Jurkat, Clone E6-1 (cell line): ENCODE data around the gene CEMIP.
A peak's percentile ranks its signal among the peaks of the same experiment; 100 is the strongest.

Source experiments
- DNase-seq: peaks from one replicate; pipeline ENCODE4 v3.0.0-alpha.2; 2011; ENCODE audit warnings: low read depth, low spot score
- H3K4me3 ChIP-seq: 2 replicates; pipeline ENCODE4 v1.5.1; 2011; ENCODE audit warnings: mild to moderate bottlenecking, low read length, control low read depth, moderate library complexity

The CEMIP gene

GRCh38 chr15:80898040-80898439 is 118.9 kb downstream of the CEMIP start:
- no peak overlapping the region for H3K4me3 ChIP-seq
- DNase-seq: no peak

GRCh38 chr15:80902298-80902801 is 123.2 kb downstream of the CEMIP start:
- DNase-seq: no peak
- H3K4me3 ChIP-seq: no peak overlapping the region

GRCh38 chr15:80904998-80905397 is 125.8 kb downstream of the CEMIP start:
- DNase-seq: no peak
- no peak overlapping the region for H3K4me3 ChIP-seq

- DNase-seq: no peak
- no peak overlapping the region for H3K4me3 ChIP-seq
These were observed 127.1 kb downstream of the CEMIP start for GRCh38 chr15:80906159-80906766.

- DNase-seq: no peak
- H3K4me3 ChIP-seq: no peak overlapping the region
These were observed 132.7 kb downstream of the CEMIP start for GRCh38 chr15:80911821-80912220.

- no peak overlapping the region for H3K4me3 ChIP-seq
- no peak for DNase-seq
These were observed 133.5 kb downstream of the CEMIP start for GRCh38 chr15:80912673-80913072.

- no peak overlapping the region for H3K4me3 ChIP-seq
- no peak for DNase-seq
These were observed 134.4 kb downstream of the CEMIP start for GRCh38 chr15:80913541-80913940.

GRCh38 chr15:80915472-80915871 is 136.3 kb downstream of the CEMIP start:
- no peak overlapping the region for H3K4me3 ChIP-seq
- DNase-seq: no peak

- DNase-seq: no peak
- no peak overlapping the region for H3K4me3 ChIP-seq
These were observed 136.9 kb downstream of the CEMIP start for GRCh38 chr15:80916056-80916455.

GRCh38 chr15:80918196-80918783 is 139.1 kb downstream of the CEMIP start:
- H3K4me3 ChIP-seq: no peak overlapping the region
- no peak for DNase-seq

- H3K4me3 ChIP-seq: no peak overlapping the region
- peak; percentile 19 for DNase-seq
These were observed 141.1 kb downstream of the CEMIP start for GRCh38 chr15:80920271-80920699.

- no peak for DNase-seq
- H3K4me3 ChIP-seq: no peak overlapping the region
These were observed 142.7 kb downstream of the CEMIP start for GRCh38 chr15:80921736-80922410.

GRCh38 chr15:80923668-80924067 is 144.5 kb downstream of the CEMIP start:
- DNase-seq: no peak
- H3K4me3 ChIP-seq: no peak overlapping the region

- no peak overlapping the region for H3K4me3 ChIP-seq
- no peak for DNase-seq
These were observed 145.1 kb downstream of the CEMIP start for GRCh38 chr15:80924278-80924677.

- no peak for DNase-seq
- no peak overlapping the region for H3K4me3 ChIP-seq
These were observed 146.5 kb downstream of the CEMIP start for GRCh38 chr15:80925597-80926059.

GRCh38 chr15:80926126-80926525 is 147.0 kb downstream of the CEMIP start:
- no peak for DNase-seq
- H3K4me3 ChIP-seq: no peak overlapping the region

- no peak overlapping the region for H3K4me3 ChIP-seq
- no peak for DNase-seq
These were observed 150.1 kb downstream of the CEMIP start for GRCh38 chr15:80929225-80929624.

GRCh38 chr15:80929689-80930088 is 150.5 kb downstream of the CEMIP start:
- no peak for DNase-seq
- H3K4me3 ChIP-seq: no peak overlapping the region

GRCh38 chr15:80931191-80931590 is 152.0 kb downstream of the CEMIP start:
- DNase-seq: no peak
- H3K4me3 ChIP-seq: no peak overlapping the region

GRCh38 chr15:80931721-80932512 is 152.7 kb downstream of the CEMIP start:
- no peak for DNase-seq
- H3K4me3 ChIP-seq: no peak overlapping the region
